ENCODE results near the gene PLOD3.
A peak's percentile ranks its signal among the peaks of the same experiment; 100 is the strongest.

Gene PLOD3

GRCh38 chr7:101175664-101176063 lies 41.7 kb downstream of the PLOD3 start:
- DNase-seq, result no peak

- no peak for DNase-seq
These were observed 43.0 kb downstream of the PLOD3 start for GRCh38 chr7:101174322-101174854.

GRCh38 chr7:101173752-101174244 lies 43.6 kb downstream of the PLOD3 start:
- DNase-seq, result peak; percentile 43

GRCh38 chr7:101172854-101173751 lies 44.3 kb downstream of the PLOD3 start:
- DNase-seq, result peak; percentile 75

GRCh38 chr7:101172005-101172853 lies 45.2 kb downstream of the PLOD3 start:
- DNase-seq, result peak; percentile 72

- no peak for DNase-seq
These were observed 45.9 kb downstream of the PLOD3 start for GRCh38 chr7:101171442-101171837.

GRCh38 chr7:101170617-101171441 lies 46.6 kb downstream of the PLOD3 start:
- no peak for DNase-seq

- peak; percentile 55 for DNase-seq
These were observed 47.4 kb downstream of the PLOD3 start for GRCh38 chr7:101169838-101170551.

- no peak for DNase-seq
These were observed 48.1 kb downstream of the PLOD3 start for GRCh38 chr7:101169110-101169837.

- no peak for DNase-seq
These were observed 48.9 kb downstream of the PLOD3 start for GRCh38 chr7:101168412-101169049.

- no peak for DNase-seq
These were observed 49.6 kb downstream of the PLOD3 start for GRCh38 chr7:101167645-101168411.

- DNase-seq, result no peak
These were observed 50.3 kb downstream of the PLOD3 start for GRCh38 chr7:101166909-101167644.

GRCh38 chr7:101166648-101166908 lies 50.8 kb downstream of the PLOD3 start:
- DNase-seq, result no peak

GRCh38 chr7:101165958-101166647 lies 51.3 kb downstream of the PLOD3 start:
- DNase-seq, result no peak

GRCh38 chr7:101165075-101165957 lies 52.1 kb downstream of the PLOD3 start, which contains the start of gene VGF:
Gene VGF, minus strand, starts transcription at chr7:101165569. Its CDS starts 726 bp downstream, at chr7:101164843.
- DNase-seq, result peak; percentile 89

GRCh38 chr7:101164071-101164840 lies 53.1 kb downstream of the PLOD3 start:
- no peak for DNase-seq
